ENCODE results near the gene GSTM3.
"Not testable (repeated sequence)": the region's sequence is repeated elsewhere in the genome, so short reads cannot be mapped to it uniquely, and the experiment has no call there.

- TF ChIP-seq MAFK (conservative IDR thresholded peaks at IDR 0.05 in 1 of 2, IDR thresholded peaks at IDR 0.05 in 1 of 2; ENCODE audit: low read length in 2 of 2); ZNF605 (CRISPR knock-in tag; IDR thresholded peaks at IDR 0.05); BRCA1 (CRISPR knock-in tag; IDR thresholded peaks at IDR 0.05); TBP (CRISPR knock-in tag; IDR thresholded peaks at IDR 0.05): not testable (repeated sequence)
Measured at GRCh38 chr1:109684777-109685176, 56.1 kb downstream of the GSTM3 start.

Data from HepG2 (cell line).